Stimulated activated CD4-positive, alpha-beta T cell treated with anti-CD3 and anti-CD28 coated beads, Interleukin-4, amount 100 ng/mL, for 4 hours (primary cell): Measurements from ENCODE around the gene SPTA1.
"Not testable (repeated sequence)": the region's sequence is repeated elsewhere in the genome, so short reads cannot be mapped to it uniquely, and the experiment has no call there.

Experiments
- DNase-seq, 2 experiments: peaks; one replicate each; pipeline ENCODE4 v3.0.0-alpha.2; 2020

SPTA1 gene

GRCh38 chr1:158686111-158687009 is at the start of gene SPTA1:
Gene SPTA1, minus strand, starts transcription at chr1:158686715. Its CDS starts 198 bp downstream, at chr1:158686517.
- no peak for DNase-seq

GRCh38 chr1:158735848-158736247 is 49.3 kb upstream of the SPTA1 start:
- DNase-seq = no peak

GRCh38 chr1:158732524-158732923 is 46.0 kb upstream of the SPTA1 start:
- DNase-seq = no peak

DNA sequence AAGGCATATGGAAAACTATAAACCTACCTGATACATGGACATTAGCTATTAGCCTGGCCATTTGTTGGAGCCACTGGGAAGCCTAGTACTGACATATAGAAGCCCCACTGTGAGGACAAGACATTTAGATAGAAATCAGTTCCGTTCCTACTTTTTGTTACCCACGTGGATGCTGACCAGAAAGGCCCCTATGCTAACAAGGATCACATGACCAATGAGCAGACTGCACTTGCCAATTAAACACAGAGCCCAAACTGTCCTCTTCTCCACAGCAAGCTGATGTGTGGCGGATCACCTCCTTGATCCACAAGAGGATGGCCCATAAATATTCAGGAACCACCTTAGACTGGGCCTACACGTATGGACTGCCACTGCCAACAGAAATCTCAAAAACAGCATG is 45.2 kb upstream of the SPTA1 start:
- no peak for DNase-seq

- DNase-seq = no peak
Observed at GRCh38 chr1:158730453-158730852, 43.9 kb upstream of the SPTA1 start.

DNA sequence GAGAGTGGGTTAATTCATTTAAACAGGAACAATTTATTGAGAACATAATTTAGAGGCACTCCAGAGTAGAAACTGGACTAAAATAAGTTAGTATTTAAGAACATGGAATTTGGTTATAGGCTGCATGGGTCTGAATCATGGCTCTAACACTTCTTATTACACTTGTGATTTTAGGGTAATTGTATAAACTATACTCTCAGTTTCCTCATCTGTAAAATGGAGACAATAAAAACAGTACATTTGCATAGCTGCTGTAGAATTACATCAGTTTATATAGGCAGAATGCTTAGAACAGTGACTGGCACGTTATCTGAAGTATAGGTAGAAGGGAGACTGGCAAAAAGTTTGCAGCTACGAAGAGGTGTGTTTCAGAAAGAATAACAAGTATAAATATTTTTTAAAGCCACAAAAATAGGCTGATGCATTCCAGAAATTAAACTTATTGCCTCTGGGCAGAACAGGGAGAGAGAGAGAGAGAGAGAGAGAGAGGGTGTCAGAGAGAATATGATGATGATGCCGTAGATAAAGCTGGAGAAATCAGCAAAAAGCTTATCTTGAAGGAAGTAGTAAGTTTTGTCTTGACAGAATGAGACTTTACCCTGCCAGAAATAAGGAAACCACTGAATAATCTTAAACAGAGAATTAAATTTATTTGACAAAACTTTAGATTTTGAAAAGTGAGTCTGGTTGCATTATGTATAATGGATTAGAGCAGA is 42.2 kb upstream of the SPTA1 start:
- DNase-seq = no peak

DNA sequence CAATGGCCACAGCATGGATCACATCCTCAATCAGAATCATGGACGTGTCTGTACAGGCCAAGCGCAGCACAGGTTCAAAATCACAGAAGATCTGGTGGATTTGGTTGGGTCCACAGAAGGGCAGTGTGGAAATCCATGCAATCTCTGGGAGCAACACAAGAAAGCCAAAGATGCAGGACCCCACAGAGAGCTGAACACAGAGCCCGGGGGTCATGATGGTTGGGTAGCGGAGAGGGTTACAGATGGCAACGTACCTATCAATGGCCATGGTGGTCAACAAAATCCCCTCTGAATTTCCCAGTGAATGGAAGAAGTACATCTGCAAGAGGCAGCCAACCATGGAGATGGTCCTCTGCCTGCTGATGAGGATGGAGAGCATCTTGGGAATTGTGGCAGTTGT is 37.9 kb upstream of the SPTA1 start:
- no peak for DNase-seq

DNA sequence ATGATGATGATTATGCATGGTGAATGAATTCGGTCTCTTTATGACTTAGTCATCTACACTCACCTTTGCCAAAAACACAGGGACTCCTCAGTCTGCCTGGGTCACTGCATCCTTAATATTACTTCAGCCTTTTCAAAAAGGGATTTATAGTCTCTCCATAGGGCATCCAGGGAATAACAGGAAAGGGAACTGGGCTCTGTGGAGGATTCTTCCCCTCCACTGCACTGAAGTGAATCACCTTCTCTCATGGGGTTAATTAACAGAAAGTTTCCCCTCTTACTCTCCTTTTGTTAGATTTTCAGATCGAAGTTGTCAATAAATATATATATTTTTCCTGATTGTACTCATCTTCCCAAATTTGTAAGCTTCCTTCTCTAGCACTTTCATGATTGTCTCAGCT is 34.1 kb upstream of the SPTA1 start, which contains the start of gene OR6K3:
Gene OR6K3, minus strand, starts transcription at position 101 of the 400 bp plus-strand sequence. CDS start 2,605 bp downstream, outside the sequence.
- no peak for DNase-seq

DNA sequence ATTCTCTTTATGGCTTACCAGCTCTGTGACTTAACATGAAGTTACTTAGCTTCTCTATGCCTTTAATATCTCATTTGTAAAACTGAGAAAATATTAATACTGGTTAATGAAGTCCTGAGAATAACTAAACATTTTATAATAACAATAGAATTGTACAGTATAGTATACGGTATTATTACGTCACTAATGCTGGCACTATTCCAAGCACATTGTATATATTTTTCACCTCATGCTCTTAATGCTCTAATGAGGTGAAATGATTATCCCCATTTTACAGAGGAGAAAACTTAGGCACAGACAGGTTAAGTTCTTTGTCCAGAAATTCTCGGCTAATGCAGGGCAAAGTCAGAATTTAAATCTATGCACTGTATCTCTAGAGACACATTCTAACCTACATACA is 33.1 kb upstream of the SPTA1 start:
- no peak for DNase-seq

DNA sequence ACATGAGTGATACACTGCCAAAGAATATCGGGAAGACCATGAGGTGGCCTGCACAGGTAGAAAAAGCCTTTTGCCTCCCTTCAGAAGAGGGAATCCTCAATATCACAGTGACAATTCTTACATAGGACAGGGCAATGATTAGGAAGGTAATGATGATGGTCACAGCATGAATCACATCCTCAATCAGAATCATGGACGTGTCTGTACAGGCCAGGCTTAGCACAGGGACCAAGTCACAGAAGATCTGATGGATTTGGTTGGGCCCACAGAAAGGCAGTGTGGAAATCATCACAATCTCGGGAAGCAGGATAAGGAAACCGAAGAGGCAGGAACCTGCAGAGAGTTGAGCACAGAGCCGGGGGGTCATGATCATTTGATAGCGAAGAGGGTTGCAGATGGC is 30.8 kb upstream of the SPTA1 start:
- no peak for DNase-seq

DNA sequence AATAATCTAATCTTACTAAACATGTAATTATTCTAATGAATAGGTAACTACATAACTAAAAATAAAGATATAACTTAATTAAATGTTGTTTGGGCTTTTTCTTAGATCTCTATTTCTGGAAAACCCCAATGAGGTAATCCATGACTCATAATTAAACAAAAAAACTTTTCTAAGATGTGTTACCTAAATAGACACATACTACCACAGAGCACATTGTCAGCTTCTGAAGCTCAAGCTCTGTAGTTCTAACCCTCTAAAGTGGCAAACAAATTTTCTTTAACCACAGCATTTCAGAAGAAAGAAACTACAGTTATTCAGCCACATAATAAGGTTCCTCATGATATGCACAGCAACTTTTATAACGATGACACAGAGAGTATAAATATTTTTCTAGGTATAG is 29.8 kb upstream of the SPTA1 start:
- no peak for DNase-seq

DNA sequence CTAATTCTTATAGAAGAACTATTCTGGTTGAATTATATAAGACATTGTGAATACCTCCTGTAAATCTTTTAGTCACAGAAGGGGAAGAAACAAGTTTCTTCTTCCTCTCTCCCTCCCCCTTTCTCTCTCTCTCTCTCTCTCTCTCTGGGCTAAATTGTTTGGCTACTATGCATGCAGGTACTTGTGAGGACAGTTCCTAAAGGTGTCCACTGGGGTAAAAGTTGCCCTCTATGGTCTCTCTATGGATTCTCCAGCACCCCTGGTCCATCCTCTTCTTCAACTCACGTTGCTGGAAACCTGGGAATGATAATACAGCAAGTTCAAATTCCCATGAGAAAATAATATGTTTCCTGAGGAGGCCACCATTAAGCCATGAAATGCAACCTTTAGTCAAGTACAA is 28.2 kb upstream of the SPTA1 start:
- DNase-seq = no peak

- no peak for DNase-seq
Observed at GRCh38 chr1:158711098-158711497, 24.6 kb upstream of the SPTA1 start.

DNA sequence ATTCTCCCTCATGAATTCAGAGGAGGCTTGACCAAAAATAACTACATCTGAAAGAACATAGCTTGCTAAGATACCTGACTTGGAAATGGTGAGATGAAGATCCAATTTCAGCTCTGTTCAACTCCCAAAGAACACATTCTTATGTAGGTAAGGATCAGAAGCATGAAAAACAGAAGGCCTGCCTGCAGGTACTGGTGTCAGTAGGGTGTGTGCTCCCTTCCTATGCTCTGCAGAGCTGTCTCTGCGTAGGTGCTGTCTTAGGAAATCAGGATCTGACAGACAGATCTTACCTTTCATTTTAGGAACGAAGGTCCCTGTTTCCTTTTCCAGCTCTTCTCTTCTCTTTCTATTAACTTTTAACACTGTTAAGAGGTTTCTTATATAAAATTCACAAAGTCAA is 19.6 kb upstream of the SPTA1 start:
- DNase-seq = no peak

- no peak for DNase-seq
Observed at GRCh38 chr1:158700552-158700951, 14.0 kb upstream of the SPTA1 start, which contains the start of gene OR6K2. Gene OR6K2, minus strand, starts transcription at chr1:158700652. Its CDS starts 0 bp downstream, at chr1:158700652.

GRCh38 chr1:158694596-158694995 is 8.1 kb upstream of the SPTA1 start:
- DNase-seq = no peak

GRCh38 chr1:158692356-158692755 is 5.8 kb upstream of the SPTA1 start:
- no peak for DNase-seq

DNA sequence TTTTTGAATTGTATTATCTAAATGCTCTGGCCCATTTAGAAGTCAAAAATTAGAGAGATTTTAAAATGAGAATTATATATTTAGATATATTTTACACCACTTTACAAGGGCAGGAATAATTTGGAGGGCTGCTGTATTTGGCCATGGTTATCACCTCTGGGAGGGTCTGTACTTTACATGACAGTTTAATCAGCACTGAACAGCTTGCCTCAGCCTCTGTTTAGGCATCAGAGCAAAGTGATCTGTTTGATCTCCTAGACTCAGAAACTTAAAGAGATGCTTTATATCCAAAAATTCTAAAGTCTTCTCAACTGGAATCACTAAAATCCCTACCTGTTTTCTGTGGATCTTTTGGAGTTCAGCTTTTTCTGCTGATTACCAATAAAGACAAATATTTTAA is 5.4 kb upstream of the SPTA1 start:
- DNase-seq = no peak

DNA sequence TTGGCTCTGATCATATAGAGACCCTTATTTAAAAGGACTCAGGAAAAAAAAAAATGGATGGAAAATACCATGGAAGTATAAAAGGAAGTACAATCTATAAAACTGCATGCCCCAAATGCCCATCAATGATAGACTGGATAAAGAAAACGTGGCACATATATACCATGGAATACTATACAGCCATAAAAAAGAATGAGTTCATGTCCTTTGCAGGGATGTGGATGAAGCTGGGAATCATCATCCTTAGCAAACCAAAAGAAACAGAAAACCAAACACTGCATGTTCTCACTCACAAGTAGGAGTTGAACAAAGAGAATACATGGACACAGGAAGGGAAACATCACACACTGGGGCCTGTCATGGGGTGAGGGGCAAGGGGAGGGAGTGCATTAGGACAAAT is 4.6 kb upstream of the SPTA1 start:
- DNase-seq = not testable (repeated sequence)

GRCh38 chr1:158689875-158690274 is 3.4 kb upstream of the SPTA1 start:
- no peak for DNase-seq

DNA sequence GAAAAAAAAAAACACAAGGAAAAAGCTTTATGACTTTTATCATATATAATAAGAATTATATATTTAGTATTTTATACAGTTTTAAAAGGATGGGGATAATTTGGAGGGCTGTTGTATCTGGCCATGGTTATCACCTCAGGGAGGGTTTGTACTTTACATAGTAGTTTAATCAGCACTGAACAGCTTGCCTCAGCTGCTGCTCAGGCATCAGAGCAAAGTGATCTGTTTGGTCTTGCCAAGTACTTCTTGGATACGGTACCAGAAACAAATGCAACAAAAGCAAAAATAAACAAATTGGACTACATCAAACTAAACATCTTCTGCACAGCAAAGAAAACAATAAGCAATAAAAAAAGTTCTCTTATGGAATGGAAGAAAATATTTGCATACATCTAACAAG is 2.6 kb upstream of the SPTA1 start:
- DNase-seq = no peak

- DNase-seq = not testable (repeated sequence)
Observed at GRCh38 chr1:158688343-158688742, 1.8 kb upstream of the SPTA1 start.

GRCh38 chr1:158687037-158687436 is 522 bp upstream of the SPTA1 start:
- no peak for DNase-seq

GRCh38 chr1:158685085-158685484 is 1.4 kb downstream of the SPTA1 start:
- no peak for DNase-seq
